Ovary (tissue), 3 donors: ENCODE measurements around the gene ELMOD2.

ENCODE experiments used
- CTCF ChIP-seq, 3 donors: fragments of 450-650 bp in 2 of 3; fragments of 200-600 bp in 1 of 3; IDR thresholded peaks; one replicate each; pipeline versions ENCODE4 v1.5.1 to v1.8.0; 2016 to 2022; ENCODE audit warnings: antibody characterized with exemption in 3 of 3, mild to moderate bottlenecking in 1 of 3
- EP300 ChIP-seq: sonication (generic); formaldehyde crosslinking; IDR thresholded peaks from one replicate; pipeline ENCODE4 v1.6.1; 2017; ENCODE audit warnings: antibody characterized with exemption
- POLR2A ChIP-seq: fragments of 450-650 bp; IDR thresholded peaks from one replicate; pipeline ENCODE4 v1.6.1; 2017; ENCODE audit warnings: antibody characterized with exemption, mild to moderate bottlenecking, moderate library complexity
- donor health status: DM: no; HTN: no; CAD: no.

DNA sequence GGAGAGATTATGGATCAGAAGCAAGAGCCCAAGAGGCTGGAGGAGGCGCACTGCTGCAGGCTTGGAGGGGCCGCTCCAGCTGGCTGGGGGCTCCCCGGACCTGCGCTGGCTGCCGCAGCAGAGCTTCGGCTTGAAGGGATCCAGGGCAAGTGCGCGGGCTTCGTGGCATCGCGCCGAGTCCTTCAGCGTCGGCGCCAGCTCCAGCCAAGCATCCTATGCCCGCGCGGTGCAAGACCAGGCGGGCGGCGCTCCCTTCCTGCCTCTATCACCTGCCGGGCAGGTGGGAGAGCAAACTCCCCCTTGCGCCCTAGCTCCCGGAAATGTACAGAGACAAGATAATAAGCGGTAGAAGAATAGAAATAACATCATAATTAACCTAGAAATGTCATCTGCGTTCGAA lies 55.3 kb downstream of the ELMOD2 start:
- no peak for TF ChIP-seq CTCF (IDR thresholded peaks at IDR 0.05)
- no peak for TF ChIP-seq POLR2A
- TF ChIP-seq EP300, result no peak
